Adrenal gland (tissue), 5 donors: ENCODE measurements around the gene RBL1.

ENCODE experiments used
- CTCF ChIP-seq, 6 experiments: fragments of 450-650 bp in 4 of 6; fragments of 200-600 bp in 2 of 6; sonication (generic) in 1 of 6; IDR thresholded peaks; 1 replicate in 5 of 6; 2 replicates in 1 of 6; pipeline versions ENCODE4 v1.5.1 to v1.8.0; 2016 to 2021; ENCODE audit warnings: antibody characterized with exemption in 6 of 6, mild to moderate bottlenecking in 2 of 6, moderate library complexity in 1 of 6
- POLR2A ChIP-seq, 2 donors: fragments of 450-650 bp; IDR thresholded peaks; one replicate each; pipeline ENCODE4 v1.6.1; 2017; ENCODE audit warnings: antibody characterized with exemption in 2 of 2, mild to moderate bottlenecking in 2 of 2, moderate library complexity in 1 of 2
- donor health status: DM: no; HTN: no; CAD: no.

GRCh38 chr20:37133952-37134351 lies 38.2 kb upstream of the RBL1 start:
- TF ChIP-seq CTCF (IDR thresholded peaks at IDR 0.05) (no peak), POLR2A (IDR thresholded peaks at IDR 0.05) (no peak)
